ENCODE results near the gene TAPT1.
"Not testable (repeated sequence)": the region's sequence is repeated elsewhere in the genome, so short reads cannot be mapped to it uniquely, and the experiment has no call there.

TAPT1 gene

GRCh38 chr4:16225863-16226815 lies at the start of gene TAPT1:
Gene TAPT1, minus strand, starts transcription at chr4:16226471. Its CDS starts 14 bp downstream, at chr4:16226457.
- peak; percentile 69 for DNase-seq

- DNase-seq: no peak
Measured at GRCh38 chr4:16271411-16271810, 45.1 kb upstream of the TAPT1 start.

GRCh38 chr4:16270454-16271328 lies 44.4 kb upstream of the TAPT1 start:
- no peak for DNase-seq

- DNase-seq: not testable (repeated sequence)
Measured at GRCh38 chr4:16269742-16270453, 43.6 kb upstream of the TAPT1 start.

GRCh38 chr4:16269240-16269639 lies 43.0 kb upstream of the TAPT1 start:
- no peak for DNase-seq

GRCh38 chr4:16268290-16268689 lies 42.0 kb upstream of the TAPT1 start:
- no peak for DNase-seq

- DNase-seq: no peak
Measured at GRCh38 chr4:16267639-16268038, 41.4 kb upstream of the TAPT1 start.

GRCh38 chr4:16265820-16266219 lies 39.5 kb upstream of the TAPT1 start:
- DNase-seq: no peak

GRCh38 chr4:16264798-16265197 lies 38.5 kb upstream of the TAPT1 start:
- no peak for DNase-seq

GRCh38 chr4:16263056-16263455 lies 36.8 kb upstream of the TAPT1 start:
- DNase-seq: no peak

GRCh38 chr4:16262188-16262587 lies 35.9 kb upstream of the TAPT1 start:
- DNase-seq: no peak

- DNase-seq: no peak
Measured at GRCh38 chr4:16261313-16261878, 35.1 kb upstream of the TAPT1 start.

GRCh38 chr4:16259889-16260246 lies 33.6 kb upstream of the TAPT1 start:
- no peak for DNase-seq

GRCh38 chr4:16259241-16259888 lies 33.1 kb upstream of the TAPT1 start:
- no peak for DNase-seq

- DNase-seq: no peak
Measured at GRCh38 chr4:16257611-16258010, 31.3 kb upstream of the TAPT1 start.

GRCh38 chr4:16256343-16256742 lies 30.1 kb upstream of the TAPT1 start:
- DNase-seq: no peak

- DNase-seq: no peak
Measured at GRCh38 chr4:16255730-16256129, 29.5 kb upstream of the TAPT1 start.

GRCh38 chr4:16253127-16253960 lies 27.1 kb upstream of the TAPT1 start:
- no peak for DNase-seq

- DNase-seq: no peak
Measured at GRCh38 chr4:16250661-16251365, 24.5 kb upstream of the TAPT1 start.

- no peak for DNase-seq
Measured at GRCh38 chr4:16248605-16249004, 22.3 kb upstream of the TAPT1 start.

GRCh38 chr4:16245241-16245640 lies 19.0 kb upstream of the TAPT1 start:
- no peak for DNase-seq
